MV-4-11 (cell line): ENCODE measurements around the gene ENPP3.
"Not testable (repeated sequence)": the region's sequence is repeated elsewhere in the genome, so short reads cannot be mapped to it uniquely, and the experiment has no call there.

Experiments
- DNase-seq: peaks from one replicate; lab custom pipeline; 2025; lab: John Stamatoyannopoulos, UW

Gene ENPP3

DNA sequence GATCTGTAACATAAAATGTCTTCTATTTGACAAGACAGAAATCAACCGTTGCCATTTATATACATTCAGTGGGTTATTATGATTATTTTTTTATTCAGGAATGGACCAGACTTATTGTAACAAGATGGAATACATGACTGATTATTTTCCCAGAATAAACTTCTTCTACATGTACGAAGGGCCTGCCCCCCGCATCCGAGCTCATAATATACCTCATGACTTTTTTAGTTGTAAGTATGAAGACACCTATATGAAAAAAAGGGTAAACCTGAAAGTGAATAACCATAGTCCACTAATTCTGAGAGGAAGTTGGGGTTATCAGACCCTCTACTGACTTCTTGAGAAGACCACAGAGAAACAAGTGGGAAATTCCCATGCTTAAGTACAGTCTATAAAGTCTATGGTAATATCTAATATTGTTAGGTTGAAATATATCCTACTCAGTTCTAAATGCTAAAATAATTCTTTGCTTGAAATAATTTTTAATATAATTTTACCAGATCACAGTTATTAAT, 48.2 kb downstream of the ENPP3 start:
- DNase-seq, result no peak

DNA sequence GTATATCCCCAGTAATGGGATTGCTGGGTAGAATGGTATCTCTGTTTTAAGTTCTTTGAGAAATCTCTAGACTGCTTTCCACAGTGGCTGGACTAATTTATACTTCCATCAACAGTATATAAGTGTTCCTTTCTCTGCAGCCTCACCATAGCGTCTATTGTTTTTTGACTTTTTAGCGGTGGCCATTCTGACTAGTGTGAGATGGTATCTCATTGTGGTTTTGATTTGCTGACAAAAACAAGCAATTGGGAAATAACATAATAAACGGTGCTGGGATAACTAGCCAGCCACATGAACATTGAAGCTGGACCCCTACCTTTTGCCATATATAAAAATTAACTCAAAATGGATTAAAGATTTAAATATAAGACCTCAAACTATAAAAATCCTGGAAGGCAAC, 49.9 kb downstream of the ENPP3 start:
- DNase-seq, result no peak

DNA sequence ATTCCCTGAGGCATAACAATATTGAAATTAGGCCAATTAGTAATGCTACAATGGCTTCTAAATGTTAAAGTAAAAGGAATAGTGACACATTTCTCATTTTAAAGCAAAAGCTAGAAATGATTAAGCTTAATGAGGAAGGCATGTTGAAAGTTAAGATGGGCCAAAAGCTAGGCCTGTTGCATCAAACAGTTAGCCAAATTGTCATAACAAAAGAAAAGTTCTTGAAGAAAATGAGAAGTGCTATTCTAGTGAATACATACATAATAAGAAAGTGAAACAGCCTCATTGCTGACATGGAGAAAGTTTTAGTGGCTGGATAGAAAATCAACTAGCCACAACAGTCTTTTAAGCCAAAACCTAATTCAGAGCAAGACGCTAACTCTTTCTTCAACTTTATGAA, 51.2 kb downstream of the ENPP3 start:
- DNase-seq, result peak; percentile 85

DNA sequence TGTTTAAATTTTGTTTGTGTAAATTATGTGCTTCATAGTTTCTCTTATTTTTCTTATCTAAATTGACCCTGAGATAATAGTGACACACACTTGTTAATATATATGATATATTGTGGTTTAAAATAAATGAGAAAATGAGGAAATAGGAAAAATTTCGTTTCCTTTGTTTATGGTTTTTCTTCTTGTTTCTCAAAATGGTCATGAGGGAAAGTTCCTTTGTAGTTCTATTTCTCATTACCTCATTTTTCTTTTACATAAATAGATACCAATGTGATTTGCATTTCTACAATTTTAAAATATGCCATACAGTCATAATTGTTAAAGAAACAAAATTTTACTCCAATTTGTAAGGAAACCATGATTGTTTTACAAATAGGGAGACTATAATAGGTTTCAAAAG, 54.9 kb downstream of the ENPP3 start:
- peak; percentile 69 for DNase-seq

DNA sequence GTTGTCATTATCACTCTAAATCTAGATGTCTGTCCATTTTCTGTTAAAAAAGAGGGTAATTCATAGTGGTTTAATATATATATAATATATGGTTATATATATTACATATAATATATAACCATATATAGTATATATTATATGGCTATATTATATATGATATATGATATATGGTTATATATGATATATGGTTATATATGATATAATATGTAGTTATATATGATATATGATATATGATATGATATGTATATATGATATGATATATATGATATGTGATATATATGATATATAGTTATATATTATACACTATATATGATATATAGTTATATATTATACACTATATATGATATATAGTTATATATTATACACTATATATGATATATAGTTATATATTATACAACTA, 55.5 kb downstream of the ENPP3 start:
- no peak for DNase-seq

DNA sequence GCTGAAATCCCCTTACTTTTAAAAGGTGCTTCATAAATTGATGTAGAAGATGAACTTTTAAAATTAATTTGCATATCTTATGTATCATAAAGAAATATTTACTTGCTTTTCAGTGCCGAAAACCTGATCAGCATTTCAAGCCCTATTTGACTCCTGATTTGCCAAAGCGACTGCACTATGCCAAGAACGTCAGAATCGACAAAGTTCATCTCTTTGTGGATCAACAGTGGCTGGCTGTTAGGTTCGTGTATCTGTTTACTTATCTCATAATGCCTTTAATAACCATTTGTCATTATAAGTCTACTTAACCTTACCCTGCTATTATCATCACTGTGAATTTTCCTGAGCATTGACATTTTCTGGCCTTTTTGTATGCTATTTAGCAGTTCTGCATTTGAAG, 56.3 kb downstream of the ENPP3 start:
- DNase-seq, result no peak

DNA sequence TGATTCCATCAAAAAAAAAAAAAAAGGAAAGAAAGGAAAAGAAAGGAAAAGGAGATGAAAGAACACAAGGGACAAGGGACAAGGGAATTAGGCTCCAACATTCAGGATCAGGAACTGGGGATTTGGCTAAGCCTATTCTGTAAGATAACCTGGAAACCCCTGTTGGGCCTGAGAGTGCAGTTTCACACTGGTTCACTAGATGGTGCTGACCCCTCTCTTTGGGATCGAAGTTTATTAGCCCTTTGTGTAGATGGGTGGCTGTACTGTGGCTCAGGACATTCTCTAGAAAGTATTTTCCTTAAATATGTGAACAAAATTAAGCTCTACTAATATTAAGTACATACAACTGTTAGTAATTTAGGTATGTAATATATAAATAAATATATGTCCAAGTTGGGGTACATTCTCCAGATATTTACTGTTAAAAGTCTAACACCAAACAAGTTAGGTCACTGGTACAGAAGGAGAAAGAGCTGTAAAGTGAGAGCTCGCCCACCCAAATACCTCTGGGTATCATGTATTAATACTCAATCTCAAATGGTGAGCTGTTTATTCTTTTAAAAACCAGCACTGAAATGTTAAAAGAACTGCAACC, 57.8 kb downstream of the ENPP3 start:
- peak; percentile 40 for DNase-seq

DNA sequence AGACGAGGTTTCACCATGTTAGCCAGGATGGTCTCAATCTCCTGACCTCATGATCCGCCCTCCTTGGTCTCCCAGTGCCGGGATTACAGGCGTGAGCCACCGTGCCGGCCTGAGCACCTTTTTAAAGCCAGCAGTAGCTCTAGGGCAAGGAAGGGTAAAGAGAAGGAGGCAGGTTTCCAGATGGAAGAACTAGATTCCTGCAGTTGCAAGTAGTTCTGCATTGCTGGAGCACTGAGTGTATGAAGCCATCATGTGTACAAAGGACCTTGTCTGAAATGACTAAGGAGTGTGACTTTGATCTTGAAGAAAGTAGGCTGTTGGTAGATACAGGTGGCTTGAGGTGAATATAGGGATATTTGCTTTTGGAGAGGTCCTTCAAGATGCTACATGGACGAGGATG, 59.9 kb downstream of the ENPP3 start:
- no peak for DNase-seq

DNA sequence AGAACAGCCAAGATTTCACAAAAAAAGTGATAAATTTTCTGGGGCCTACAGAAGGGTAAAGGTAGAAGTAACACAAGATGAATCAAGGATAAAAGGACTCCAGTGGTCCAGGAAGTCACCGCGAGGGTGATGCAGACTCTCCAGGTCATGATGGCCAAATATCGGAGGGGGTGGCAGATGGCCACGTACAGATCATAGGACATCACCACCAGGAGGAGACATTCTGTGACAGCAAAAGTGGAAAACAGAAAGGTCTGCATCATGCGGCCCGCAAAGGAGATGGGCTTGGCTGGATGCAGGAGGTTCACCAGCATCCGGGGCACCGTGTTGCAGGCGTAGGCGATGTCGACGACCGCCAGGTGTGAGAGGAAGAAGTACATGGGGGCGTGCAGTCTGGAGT, 63.7 kb downstream of the ENPP3 start:
- not testable (repeated sequence) for DNase-seq

DNA sequence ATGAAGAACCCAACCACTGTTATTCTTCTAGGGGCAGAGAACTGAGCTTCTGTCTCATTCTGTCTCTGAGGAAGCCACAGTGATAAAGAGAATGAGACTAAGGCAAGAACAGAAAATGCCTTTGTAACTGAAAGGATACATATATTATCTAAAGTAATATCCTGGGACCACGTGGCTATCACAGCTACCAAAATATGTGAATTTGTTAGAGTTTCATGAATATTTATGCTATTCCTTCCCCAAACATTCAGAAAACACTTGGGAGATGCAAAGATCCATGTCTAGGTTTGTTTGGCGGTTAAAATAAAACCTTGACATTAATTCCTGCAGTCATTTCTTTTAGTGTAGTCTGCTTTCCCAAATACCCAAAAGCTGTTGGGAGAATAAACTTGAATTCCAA, 66.8 kb downstream of the ENPP3 start:
- not testable (repeated sequence) for DNase-seq

DNA sequence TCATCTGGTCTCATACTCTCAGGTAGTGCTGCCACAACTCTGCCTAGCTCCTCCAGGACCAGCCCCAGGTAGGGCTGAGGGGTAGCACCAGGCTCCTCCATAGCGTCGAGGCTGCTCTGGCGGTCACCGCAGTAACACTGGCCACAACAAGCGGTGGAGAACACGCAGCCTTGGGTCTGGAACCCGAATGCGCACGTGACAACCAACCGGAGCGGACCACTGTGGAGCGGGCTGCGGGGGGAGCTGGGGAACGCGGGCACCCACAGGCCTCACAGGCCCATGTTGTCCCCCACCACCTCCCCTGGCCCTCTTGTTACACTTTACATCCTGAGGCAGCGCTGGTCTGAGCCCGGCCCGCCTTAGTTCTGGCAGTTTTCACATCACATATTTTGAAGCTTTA, 73.8 kb downstream of the ENPP3 start, which contains the start of gene CTAGE9:
Gene CTAGE9 (minus strand): TSS at position 101 of the 400 bp plus-strand sequence. CDS start 0 bp downstream, at position 101.
- not testable (repeated sequence) for DNase-seq

DNA sequence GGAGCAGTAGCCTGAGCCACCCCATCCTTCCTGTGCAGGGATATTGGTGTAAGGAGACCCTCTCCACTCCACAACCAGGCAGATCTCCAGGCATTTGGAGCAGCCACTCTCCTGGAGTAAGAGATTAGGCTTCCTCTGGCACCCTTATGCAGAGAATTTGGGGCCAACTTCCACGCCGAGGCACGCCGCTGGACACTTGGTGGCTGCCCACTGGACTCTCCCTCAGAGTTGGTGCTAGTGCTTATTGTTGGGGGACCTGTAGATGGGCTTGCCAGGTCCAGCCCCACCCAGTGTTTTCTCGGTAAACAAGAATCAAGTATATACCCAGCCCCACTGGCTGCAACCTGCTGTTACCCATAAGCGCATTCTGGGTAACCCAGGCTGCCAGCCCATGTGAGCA, 78.5 kb downstream of the ENPP3 start:
- DNase-seq, result not testable (repeated sequence)

DNA sequence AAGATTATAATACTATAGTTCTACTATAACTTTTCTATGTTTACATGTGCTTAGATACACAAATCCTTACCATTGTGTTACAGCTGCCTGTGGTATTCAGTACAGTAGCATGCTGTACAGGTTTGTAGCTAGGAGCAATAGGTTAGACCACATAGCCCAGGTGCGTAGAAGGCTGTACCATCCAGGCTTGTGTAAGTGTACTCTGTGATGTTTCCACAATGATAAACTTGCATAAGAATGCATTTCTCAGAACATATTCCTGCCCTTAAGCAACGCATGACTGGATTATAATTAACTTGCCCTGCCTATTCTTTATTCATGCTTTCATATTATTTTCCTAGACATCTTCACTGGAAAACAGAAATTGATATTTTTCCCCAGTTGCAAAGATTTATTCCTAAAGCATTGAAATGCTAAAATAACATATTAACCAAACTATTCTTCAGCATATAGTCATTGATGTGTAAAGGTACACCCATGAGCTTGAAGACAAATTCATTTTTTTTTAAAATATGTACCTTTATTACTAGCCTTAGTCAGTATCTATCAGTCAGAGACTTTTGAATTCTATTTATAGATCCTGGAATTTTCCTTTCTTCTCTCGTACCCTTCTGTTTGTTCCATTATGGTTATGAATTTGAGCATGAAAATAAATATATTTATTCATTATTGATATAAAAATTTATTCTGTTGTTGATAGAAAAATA, 80.9 kb downstream of the ENPP3 start:
- DNase-seq, result no peak

DNA sequence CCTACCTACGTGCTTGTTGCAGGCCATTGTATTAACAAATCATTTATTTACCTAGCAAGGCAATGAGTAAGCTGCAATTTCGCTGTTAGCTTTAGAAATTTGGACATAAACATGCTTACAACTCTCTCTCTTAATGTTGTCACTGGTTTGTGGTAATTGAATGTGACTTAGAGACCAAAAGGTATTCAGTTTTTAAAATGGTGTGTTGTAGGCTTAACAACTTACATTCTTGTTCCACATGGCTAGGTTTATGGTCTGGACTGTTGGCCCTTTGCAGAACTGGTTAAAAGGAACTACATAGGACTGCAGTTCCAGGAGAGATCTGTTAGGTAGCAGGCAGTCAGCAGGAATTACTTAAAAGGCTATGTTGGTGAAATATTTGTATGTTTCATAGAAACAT, 84.1 kb downstream of the ENPP3 start:
- DNase-seq, result no peak

DNA sequence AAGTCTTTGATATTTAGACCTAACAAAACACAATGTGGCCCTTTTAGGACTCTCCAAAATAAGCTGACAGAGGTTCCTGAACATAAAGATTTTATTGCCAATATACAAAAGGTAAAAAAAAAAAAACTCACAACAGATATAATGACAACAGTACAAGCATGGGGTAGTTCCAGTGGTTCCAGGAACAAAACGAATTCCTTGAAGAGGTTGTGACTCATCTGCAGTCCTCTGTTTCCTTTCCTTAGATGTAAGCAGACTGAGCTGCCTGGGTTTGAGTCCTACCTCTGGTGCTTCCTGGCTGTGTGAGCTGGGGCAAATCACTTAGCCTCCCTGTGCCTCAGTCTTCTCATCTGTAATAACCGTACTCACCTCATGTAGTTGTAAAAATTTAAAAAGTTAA, 87.0 kb downstream of the ENPP3 start:
- DNase-seq, result no peak

DNA sequence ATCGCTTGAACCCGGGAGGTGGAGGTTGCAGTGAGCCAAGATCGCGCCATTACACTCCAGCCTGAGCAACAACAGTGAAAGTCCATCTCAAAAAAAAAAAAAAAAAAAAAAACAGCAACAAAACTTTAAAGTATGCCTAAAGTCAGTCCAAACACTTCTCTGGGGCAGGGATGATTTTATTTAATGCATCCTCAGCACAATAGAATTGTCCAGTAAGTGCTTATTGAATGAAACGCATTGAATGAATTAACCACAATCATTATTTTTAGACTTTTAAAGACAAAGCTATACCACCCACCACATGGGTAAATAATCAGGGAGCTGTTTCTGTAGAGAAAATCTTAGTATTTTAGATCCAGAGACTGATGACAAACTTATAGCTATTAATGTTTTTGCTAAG, 90.4 kb downstream of the ENPP3 start:
- no peak for DNase-seq

DNA sequence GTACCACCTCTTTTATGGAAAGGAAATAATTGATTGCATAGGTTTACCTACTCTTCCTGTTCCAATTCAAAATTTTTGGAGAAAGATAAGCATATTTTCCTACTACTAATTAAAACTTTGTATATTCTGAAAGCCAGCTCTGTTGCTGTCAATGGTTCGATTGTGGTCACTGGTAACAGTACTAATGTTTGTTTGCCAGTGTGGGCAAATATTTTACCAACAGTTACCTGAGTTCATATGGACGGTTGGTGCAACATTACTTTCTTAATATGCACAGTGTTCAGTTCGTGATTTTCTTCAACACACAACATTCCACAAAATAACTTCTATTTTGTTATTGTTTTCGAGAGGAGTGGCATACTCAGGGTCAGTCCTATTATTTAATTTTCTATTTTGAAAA, 90.8 kb downstream of the ENPP3 start:
- DNase-seq, result no peak

DNA sequence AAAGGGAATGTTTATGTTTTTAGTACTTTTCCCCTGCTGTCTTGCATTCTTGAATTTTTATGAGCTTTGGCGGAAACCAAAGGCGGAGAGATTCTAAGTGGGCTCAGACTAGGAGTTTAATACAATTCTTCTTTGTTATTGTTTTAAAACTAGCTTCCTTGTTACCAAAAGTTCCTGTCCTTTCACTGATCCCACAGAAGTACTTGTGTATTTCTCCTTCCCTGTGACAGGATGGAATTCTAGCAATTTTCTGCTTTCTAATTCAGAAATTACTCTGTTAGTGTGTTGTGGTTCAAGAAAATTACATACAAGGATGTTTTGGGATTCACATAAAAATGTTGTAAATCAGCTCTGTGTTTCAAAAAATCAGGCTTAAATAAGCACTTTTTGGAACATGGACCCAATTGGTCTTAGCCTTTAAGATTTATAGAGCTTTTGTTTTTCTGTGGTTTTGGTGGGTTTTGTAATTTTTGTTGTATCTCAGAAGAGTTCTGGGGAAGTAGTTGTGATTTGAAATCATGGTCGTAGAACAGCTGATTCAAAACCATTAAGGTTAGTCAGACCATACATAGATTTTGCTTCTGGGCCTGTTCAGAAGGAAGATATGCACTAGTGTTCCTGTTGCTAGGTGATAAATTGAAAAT, 91.3 kb downstream of the ENPP3 start:
- peak; percentile 18 for DNase-seq

DNA sequence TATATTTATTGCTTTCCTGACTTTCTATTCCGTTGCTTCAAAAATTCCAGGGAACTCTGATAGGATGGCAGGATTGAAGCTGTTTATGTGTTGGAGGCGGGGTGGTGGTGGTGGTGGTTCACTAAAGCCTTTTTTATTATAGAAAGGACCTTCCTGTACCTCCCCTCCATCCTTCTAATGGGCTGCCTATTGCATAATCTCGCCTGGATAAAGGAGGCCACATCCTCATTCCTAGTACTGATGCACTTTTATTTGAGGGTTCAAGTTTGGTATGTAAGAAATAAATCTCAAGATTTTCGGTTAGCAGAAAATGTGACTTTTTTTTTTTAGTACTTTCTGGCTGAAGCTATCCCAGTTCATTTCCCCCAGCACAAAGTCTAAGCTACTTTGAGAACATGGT, 92.4 kb downstream of the ENPP3 start:
- DNase-seq, result peak; percentile 1

DNA sequence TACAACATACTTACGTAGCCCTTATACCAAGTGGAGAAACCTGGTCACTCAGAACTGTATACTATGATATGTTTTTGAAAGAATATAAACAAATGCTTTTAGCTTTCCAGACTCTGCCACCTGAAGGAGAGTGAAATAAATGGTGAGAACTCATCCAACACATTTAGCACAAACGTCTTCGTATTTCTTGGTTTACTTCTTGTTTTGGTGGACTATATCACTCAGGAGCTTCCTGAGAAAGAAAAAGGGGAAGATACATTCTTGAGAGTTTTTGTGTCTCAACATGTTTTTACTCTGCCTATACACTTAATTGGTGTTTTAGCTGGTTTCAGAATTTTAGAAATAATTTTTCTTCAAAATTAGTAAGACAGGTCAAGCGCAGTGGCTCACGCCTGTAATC, 93.2 kb downstream of the ENPP3 start:
- peak; percentile 64 for DNase-seq

DNA sequence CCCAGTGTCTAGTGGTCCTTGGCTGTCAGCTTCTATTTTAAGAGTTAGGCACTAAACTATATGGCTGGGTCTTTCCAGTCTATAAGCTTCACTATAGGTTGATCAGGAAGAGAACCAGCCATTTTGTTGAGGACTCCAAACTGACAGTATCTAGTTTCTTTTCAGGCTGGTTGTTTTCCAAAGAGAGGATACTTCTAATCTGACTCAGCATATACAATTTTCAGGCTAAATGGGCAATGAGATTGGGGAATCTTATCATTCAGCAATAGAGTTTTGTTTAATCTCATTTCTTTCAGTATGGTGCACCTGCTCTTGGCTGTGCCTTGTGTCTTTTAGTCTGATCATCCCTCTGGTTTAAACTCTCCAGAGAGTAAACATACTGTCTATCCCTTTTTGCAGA, 94.1 kb downstream of the ENPP3 start:
- DNase-seq, result no peak

DNA sequence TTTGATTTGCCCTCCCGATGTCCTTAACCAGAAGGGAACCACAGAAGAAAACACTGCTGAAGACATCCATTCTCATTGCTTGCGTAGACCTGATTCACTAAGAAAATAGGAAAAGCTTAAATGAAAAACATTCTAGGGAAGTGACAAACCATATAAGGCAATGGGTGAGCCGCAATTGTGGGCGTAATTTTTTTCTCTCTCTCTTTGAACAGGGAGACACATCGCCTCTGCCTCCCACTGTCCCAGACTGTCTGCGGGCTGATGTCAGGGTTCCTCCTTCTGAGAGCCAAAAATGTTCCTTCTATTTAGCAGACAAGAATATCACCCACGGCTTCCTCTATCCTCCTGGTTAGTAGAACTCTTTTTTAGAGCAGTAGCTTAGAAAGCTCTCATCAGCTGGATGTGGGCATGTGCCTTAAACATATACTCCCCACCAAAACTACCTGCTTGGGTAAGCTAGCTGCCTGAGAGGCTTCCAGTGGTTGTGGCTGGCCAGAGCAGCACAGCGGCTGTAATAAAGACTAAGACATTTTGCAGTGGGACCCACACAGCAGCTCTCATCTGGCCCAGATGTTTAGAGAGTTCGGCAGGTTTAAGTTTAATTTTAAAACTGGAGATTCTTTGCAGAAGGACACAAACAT, 96.4 kb downstream of the ENPP3 start:
- DNase-seq, result peak; percentile 52
